Smooth muscle cell (in vitro differentiated cells): ENCODE data around the gene UGT2B7. TPM values are rescaled to one million over a fixed set of nuclear protein-coding genes. Genes with fewer than 3 reads are reported as not detected.

Source experiments
- DNase-seq: peaks from one replicate; lab custom pipeline; 2025; ENCODE audit not compliant: unreplicated experiment; lab: John Stamatoyannopoulos, UW
- H2AFZ ChIP-seq: fragments of 200-600 bp; sonication (generic); 2 replicates; pipeline ENCODE4 v1.6.0; 2016; ENCODE audit warnings: antibody characterized with exemption, low read depth, mild to moderate bottlenecking
- H3F3A ChIP-seq: fragments of 200-600 bp; sonication (generic); 2 replicates; pipeline ENCODE4 v1.6.0; 2017; ENCODE audit warnings: antibody characterized with exemption, low read depth
- H3K27ac ChIP-seq: fragments of 200-600 bp; sonication (generic); 2 replicates; pipeline ENCODE4 v1.5.1; 2016; ENCODE audit warnings: low read depth, mild to moderate bottlenecking
- H3K27me3 ChIP-seq: fragments of 200-600 bp; sonication (generic); 2 replicates; pipeline ENCODE4 v1.6.1; 2016; ENCODE audit warnings: low read depth, mild to moderate bottlenecking
- H3K36me3 ChIP-seq: fragments of 200-600 bp; sonication (generic); 2 replicates; pipeline ENCODE4 v1.5.1; 2016; ENCODE audit warnings: low read depth
- H3K4me1 ChIP-seq: fragments of 200-600 bp; sonication (generic); 2 replicates; pipeline ENCODE4 v1.5.1; 2016; ENCODE audit warnings: low read depth
- H3K4me2 ChIP-seq: fragments of 200-600 bp; sonication (generic); 2 replicates; pipeline ENCODE4 v1.6.0; 2016; ENCODE audit warnings: mild to moderate bottlenecking
- H3K4me3 ChIP-seq: fragments of 200-600 bp; sonication (generic); 2 replicates; pipeline ENCODE4 v1.5.1; 2016; ENCODE audit warnings: mild to moderate bottlenecking
- H3K79me2 ChIP-seq: fragments of 200-600 bp; sonication (generic); 2 replicates; pipeline ENCODE4 v1.6.0; 2016; ENCODE audit warnings: low read depth, mild to moderate bottlenecking
- H3K9ac ChIP-seq: fragments of 200-600 bp; sonication (generic); 2 replicates; pipeline ENCODE4 v1.6.0; 2016; ENCODE audit warnings: low read depth
- H3K9me3 ChIP-seq: fragments of 200-600 bp; sonication (generic); replicated peaks from 2 replicates; pipeline ENCODE4 v1.5.1; 2016; ENCODE audit warnings: low read depth
- H4K20me1 ChIP-seq: fragments of 200-600 bp; sonication (generic); 2 replicates; pipeline ENCODE4 v1.6.0; 2016; ENCODE audit warnings: low read depth
- CTCF ChIP-seq: fragments of 200-600 bp; sonication (generic); IDR thresholded peaks from 2 replicates; pipeline ENCODE4 v1.5.1; 2017; ENCODE audit warnings: borderline replicate concordance, mild to moderate bottlenecking, antibody characterized with exemption; ENCODE audit not compliant: insufficient read depth, poor library complexity, severe bottlenecking
- WGBS: methylation state at CpG from one replicate; pipeline ENCODE4 v1.1.7; 2016; ENCODE audit warnings: low lambda C conversion rate; 5-methylcytosine and 5-hydroxymethylcytosine counted together
- polyA plus RNA-seq: library from polyadenylated mRNA; unstranded; fragments of >200 nt; fragmentation: Nextera tagmentation; extraction: Ambion mirVana; gene quantifications from 2 replicates; pipeline ENCODE4 v1.2.1, GENCODE V29; 2016
- total RNA-seq: library from RNA; depleted of rRNA; stranded (reverse); fragments of >200 nt; gene quantifications from 2 replicates; pipeline ENCODE4 v1.2.3, GENCODE V29; 2014

Gene UGT2B7
- total and polyA plus RNA-seq, 2 experiments from 2014 or later = 0.45 to 2.6 TPM

- DNase-seq = no peak
- Histone ChIP-seq H3K9me3 (no peaks in the 10 kb centered on the region), H3K27ac (no peak overlapping the region), H2AFZ (peak overlapping the region; percentile 33), H3K4me2 (no peak overlapping the region), H3F3A (no peaks in the 10 kb centered on the region), H3K36me3 (no peaks in the 10 kb centered on the region), H3K4me3 (no peak overlapping the region), H3K4me1 (no peaks in the 10 kb centered on the region), H3K27me3 (no peaks in the 10 kb centered on the region), H4K20me1 (no peaks in the 10 kb centered on the region), H3K79me2 (no peaks in the 10 kb centered on the region), H3K9ac (no peak overlapping the region)
- 92% methylated on average over 1 of the region's 1 CpG for WGBS
- no peak for TF ChIP-seq CTCF
Observed at GRCh38 chr4:69124941-69125340, 28.7 kb downstream of the UGT2B7 start.

GRCh38 chr4:69126024-69126423, 29.8 kb downstream of the UGT2B7 start:
- Histone ChIP-seq H3F3A (no peaks in the 10 kb centered on the region), H3K79me2 (no peaks in the 10 kb centered on the region), H2AFZ (peak overlapping the region; percentile 5), H3K9me3 (no peaks in the 10 kb centered on the region), H3K9ac (no peak overlapping the region), H3K4me1 (no peaks in the 10 kb centered on the region), H4K20me1 (no peaks in the 10 kb centered on the region), H3K4me2 (no peak overlapping the region), H3K27ac (no peak overlapping the region), H3K36me3 (no peaks in the 10 kb centered on the region), H3K4me3 (no peak overlapping the region), H3K27me3 (no peaks in the 10 kb centered on the region)
- no peak for DNase-seq
- TF ChIP-seq CTCF = no peak

DNA sequence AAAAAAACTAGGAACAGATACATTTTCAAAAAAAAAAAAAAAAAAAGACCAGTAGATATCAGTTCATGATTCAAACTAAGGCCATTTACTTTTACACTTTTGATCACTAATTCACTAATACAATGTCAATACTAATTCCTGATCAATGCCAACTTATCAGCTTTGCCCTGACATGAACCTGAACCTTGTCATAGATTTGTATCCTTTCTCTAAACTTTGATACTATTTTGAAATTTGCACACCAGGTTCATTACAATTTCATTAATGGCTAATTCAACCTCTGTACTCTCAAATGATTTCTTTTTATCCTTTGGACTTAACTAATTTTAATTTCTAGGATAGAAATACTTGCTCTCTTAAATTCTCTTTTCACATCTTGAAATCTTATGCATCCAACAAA, 37.7 kb downstream of the UGT2B7 start:
- Histone ChIP-seq H3K27me3 (no peaks in the 10 kb centered on the region), H3K4me2 (no peak overlapping the region), H3K36me3 (no peaks in the 10 kb centered on the region), H3K9ac (no peak overlapping the region), H3K79me2 (no peaks in the 10 kb centered on the region), H4K20me1 (no peaks in the 10 kb centered on the region), H3K27ac (no peak overlapping the region), H2AFZ (no peak overlapping the region), H3K4me3 (no peak overlapping the region), H3K4me1 (no peaks in the 10 kb centered on the region), H3F3A (no peaks in the 10 kb centered on the region), H3K9me3 (no peaks in the 10 kb centered on the region)
- no peak for TF ChIP-seq CTCF
- no peak for DNase-seq

DNA sequence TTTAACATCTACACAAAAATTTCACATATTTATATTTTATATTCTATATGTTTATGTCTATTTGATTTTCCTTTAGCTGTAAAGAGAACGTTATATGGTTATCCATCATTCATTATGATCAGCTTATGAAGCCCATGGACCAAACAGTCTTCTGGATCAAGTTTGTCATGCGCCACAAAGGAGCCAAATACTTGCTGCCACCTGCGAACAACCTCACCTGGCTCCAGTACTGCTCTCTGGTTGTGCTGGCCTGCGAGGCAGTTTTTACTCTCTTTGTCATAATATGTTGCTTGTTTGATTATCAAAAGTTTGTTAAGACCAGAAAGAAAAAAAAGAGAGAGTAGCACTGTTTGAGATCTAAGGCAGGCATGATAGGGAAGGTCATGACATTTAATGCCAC, 38.2 kb downstream of the UGT2B7 start:
- Histone ChIP-seq H3K4me1 (no peaks in the 10 kb centered on the region), H3F3A (no peaks in the 10 kb centered on the region), H3K79me2 (no peaks in the 10 kb centered on the region), H4K20me1 (no peaks in the 10 kb centered on the region), H3K36me3 (no peaks in the 10 kb centered on the region), H3K4me2 (no peak overlapping the region), H3K27me3 (no peaks in the 10 kb centered on the region), H2AFZ (no peak overlapping the region), H3K4me3 (no peak overlapping the region), H3K9me3 (no peaks in the 10 kb centered on the region), H3K27ac (no peak overlapping the region), H3K9ac (no peak overlapping the region)
- no peak for TF ChIP-seq CTCF
- WGBS = 94% methylated on average over 4 of the region's 4 CpGs
- DNase-seq = no peak
